CD4-positive, CD25-positive, alpha-beta regulatory T cell (primary cell): ENCODE data around the gene MPIG6B. TPM values are rescaled to one million over a fixed set of nuclear protein-coding genes. Genes with fewer than 3 reads are reported as not detected.
A peak's percentile ranks its signal among the peaks of the same experiment; 100 is the strongest.

Source experiments
- ATAC-seq, 2 donors: fragments of 150-1000 bp; cut with Tn5 transposase; one replicate each; pipeline ENCODE4 v1.10.0; 2021; ENCODE audit warnings: low read depth in 2 of 2, moderate number of reproducible peaks in 2 of 2, moderate library complexity in 1 of 2
- DNase-seq, 3 donors: peaks; one replicate each; pipeline versions ENCODE4 v3.0.0 to v3.0.0-alpha.2; 2012 to 2022; ENCODE audit warnings: mixed read lengths in 1 of 3
- H3K27ac ChIP-seq: one replicate; pipeline ENCODE4 v1.7.0; 2013; ENCODE audit warnings: mild to moderate bottlenecking, low read length; ENCODE audit not compliant: insufficient read depth, poor library complexity, severe bottlenecking
- H3K27me3 ChIP-seq: one replicate; pipeline ENCODE4 v1.7.0; 2013; ENCODE audit warnings: low read length; ENCODE audit not compliant: control insufficient read depth, insufficient read depth
- H3K36me3 ChIP-seq: one replicate; pipeline ENCODE4 v1.7.0; 2013; ENCODE audit warnings: mild to moderate bottlenecking, low read length, moderate library complexity; ENCODE audit not compliant: control insufficient read depth, insufficient read depth
- H3K4me1 ChIP-seq: 2 replicates; pipeline ENCODE4 v1.7.0; 2013; ENCODE audit warnings: mild to moderate bottlenecking, low read length; ENCODE audit not compliant: insufficient read depth, control insufficient read depth, poor library complexity, severe bottlenecking
- H3K4me3 ChIP-seq: one replicate; pipeline ENCODE4 v1.7.0; 2013; ENCODE audit warnings: low read depth, mild to moderate bottlenecking, low read length, moderate library complexity
- H3K9me3 ChIP-seq, 2 experiments: 1 replicate in 1 of 2; 2 replicates in 1 of 2; pipeline ENCODE4 v1.7.0; 2013; ENCODE audit warnings: low read length in 2 of 2, mild to moderate bottlenecking in 1 of 2, moderate library complexity in 1 of 2; ENCODE audit not compliant: control insufficient read depth in 2 of 2
- H3K27ac Mint-ChIP-seq, 3 donors: one replicate each; pipeline ENCODE4 v1.8.0; 2020 to 2022; ENCODE audit warnings: mild to moderate bottlenecking in 3 of 3, mixed read lengths in 3 of 3, moderate library complexity in 2 of 3
- H3K27me3 Mint-ChIP-seq: one replicate; pipeline ENCODE4 v1.8.0; 2022; ENCODE audit warnings: mild to moderate bottlenecking, mixed read lengths
- H3K36me3 Mint-ChIP-seq: one replicate; pipeline ENCODE4 v1.8.0; 2020; ENCODE audit warnings: mixed read lengths
- H3K4me1 Mint-ChIP-seq, 4 donors: one replicate each; pipeline ENCODE4 v1.8.0; 2020 to 2022; ENCODE audit warnings: mixed read lengths in 4 of 4, mild to moderate bottlenecking in 1 of 4
- H3K4me3 Mint-ChIP-seq, 4 donors: one replicate each; pipeline ENCODE4 v1.8.0; 2020 to 2022; ENCODE audit warnings: mild to moderate bottlenecking in 4 of 4, mixed read lengths in 4 of 4, moderate library complexity in 3 of 4
- H3K9me3 Mint-ChIP-seq, 7 donors: one replicate each; pipeline ENCODE4 v1.8.0; 2020 to 2022; ENCODE audit warnings: mixed read lengths in 7 of 7, mild to moderate bottlenecking in 3 of 7, moderate library complexity in 2 of 7
- polyA plus RNA-seq, 4 donors: library from polyadenylated mRNA; unstranded; fragments of 300-500 nt; fragmentation: Illumina TruSeq; gene quantifications; one replicate each; pipeline ENCODE4 v1.2.3, GENCODE V29; 2021
- total RNA-seq: library from RNA; stranded (reverse); gene quantifications from one replicate; pipeline ENCODE4 v1.2.3, GENCODE V29; 2022

The MPIG6B gene
- total and polyA plus RNA-seq, 5 donors from 2014 or later = 0.43 to 10.8 TPM; not detected in 3

GRCh38 chr6:31732029-31732428 lies 8.9 kb downstream of the MPIG6B start:
- Histone ChIP-seq H3K4me1 (peaks cover 53% of the 10 kb centered on the region), H3K36me3 (peaks cover 35% of the 10 kb centered on the region), H3K27me3 (no peaks in the 10 kb centered on the region), H3K4me3 (no peak overlapping the region), H3K27ac (peak overlapping the region; percentile 23), H3K9me3 (no peaks in the 10 kb centered on the region)
- H3K36me3 Mint-ChIP-seq = peaks cover 18% of the 10 kb centered on the region
- no peak for ATAC-seq
- no peaks in the 10 kb centered on the region for H3K27me3 Mint-ChIP-seq
- peaks cover 0 to 78% (median 30%) of the 10 kb centered on the region in 4 donors for H3K4me1 Mint-ChIP-seq
- DNase-seq = no peak
- H3K9me3 Mint-ChIP-seq = no peaks in the 10 kb centered on the region
- H3K27ac Mint-ChIP-seq = peak overlapping the region in 2 of 3 donors; percentile 17 to 31
- H3K4me3 Mint-ChIP-seq = peak overlapping the region; percentile 7 to 88 (median 52)

GRCh38 chr6:31733734-31734133 lies 10.6 kb downstream of the MPIG6B start:
- Histone ChIP-seq H3K4me1 (peaks cover 64% of the 10 kb centered on the region), H3K4me3 (peak overlapping the region; percentile 93)
- peaks cover 12 to 83% (median 46%) of the 10 kb centered on the region in 4 donors for H3K4me1 Mint-ChIP-seq

GRCh38 chr6:31734247-31734820 lies 11.2 kb downstream of the MPIG6B start:
- H3K9me3 Mint-ChIP-seq = no peaks in the 10 kb centered on the region
- no peaks in the 10 kb centered on the region for H3K27me3 Mint-ChIP-seq
- H3K27me3 ChIP-seq = no peaks in the 10 kb centered on the region
- DNase-seq (no peak), ATAC-seq (no peak)
- H3K9me3 ChIP-seq = no peaks in the 10 kb centered on the region
- H3K36me3 Mint-ChIP-seq = peaks cover 18% of the 10 kb centered on the region
- peak overlapping the region; percentile 89 to 95 (median 94) for H3K27ac Mint-ChIP-seq
- peak overlapping the region; percentile 91 for H3K27ac ChIP-seq
- peak overlapping the region; percentile 97 to 99 (median 98) for H3K4me3 Mint-ChIP-seq
- H3K4me1 ChIP-seq = peaks cover 64% of the 10 kb centered on the region
- peaks cover 14 to 85% (median 49%) of the 10 kb centered on the region in 4 donors for H3K4me1 Mint-ChIP-seq
- peak overlapping the region; percentile 93 for H3K4me3 ChIP-seq
- peaks cover 35% of the 10 kb centered on the region for H3K36me3 ChIP-seq

More at GRCh38 chr6:31733734-31734133, 10.6 kb downstream of the MPIG6B start:
- Mint-ChIP-seq H3K27ac (peak overlapping the region; percentile 66 to 89 (median 74)), H3K9me3 (no peaks in the 10 kb centered on the region), H3K36me3 (peaks cover 18% of the 10 kb centered on the region), H3K27me3 (no peaks in the 10 kb centered on the region), H3K4me3 (peak overlapping the region; percentile 97 to 99 (median 98))
- Histone ChIP-seq H3K27me3 (no peaks in the 10 kb centered on the region), H3K27ac (peak overlapping the region; percentile 91), H3K36me3 (peaks cover 35% of the 10 kb centered on the region), H3K9me3 (no peaks in the 10 kb centered on the region)
- ATAC-seq = no peak
- no peak for DNase-seq

GRCh38 chr6:31734821-31735406 lies 11.7 kb downstream of the MPIG6B start:
- peak; percentile 35 to 76 (median 56) for DNase-seq
- peaks cover 18% of the 10 kb centered on the region for H3K36me3 Mint-ChIP-seq
- Histone ChIP-seq H3K4me3 (peak overlapping the region; percentile 93), H3K9me3 (no peaks in the 10 kb centered on the region), H3K36me3 (peaks cover 35% of the 10 kb centered on the region), H3K27ac (peak overlapping the region; percentile 91), H3K4me1 (peaks cover 62% of the 10 kb centered on the region), H3K27me3 (no peaks in the 10 kb centered on the region)
- no peaks in the 10 kb centered on the region for H3K9me3 Mint-ChIP-seq
- peak overlapping the region; percentile 89 to 95 (median 94) for H3K27ac Mint-ChIP-seq
- peak; percentile 52 to 66 for ATAC-seq
- H3K27me3 Mint-ChIP-seq = no peaks in the 10 kb centered on the region
- H3K4me1 Mint-ChIP-seq = peaks cover 18 to 89% (median 53%) of the 10 kb centered on the region in 4 donors
- peak overlapping the region; percentile 97 to 99 (median 98) for H3K4me3 Mint-ChIP-seq

- peaks cover 18% of the 10 kb centered on the region for H3K36me3 Mint-ChIP-seq
- H3K27me3 Mint-ChIP-seq = no peaks in the 10 kb centered on the region
- Histone ChIP-seq H3K27ac (peak within 1 kb of the TSS; percentile 91), H3K4me3 (peak within 1 kb of the TSS; percentile 93), H3K27me3 (no peaks in the 10 kb centered on the region), H3K4me1 (peaks cover 69% of the 10 kb centered on the region), H3K36me3 (peaks cover 28% of the 10 kb centered on the region), H3K9me3 (no peaks in the 10 kb centered on the region)
- ATAC-seq = peak; percentile 4 to 13
- H3K9me3 Mint-ChIP-seq = no peaks in the 10 kb centered on the region
- H3K27ac Mint-ChIP-seq = peak within 1 kb of the TSS; percentile 89 to 95 (median 94)
- H3K4me3 Mint-ChIP-seq = peak within 1 kb of the TSS; percentile 97 to 99 (median 98)
- peak; percentile 46 to 78 (median 71) for DNase-seq
- H3K4me1 Mint-ChIP-seq = peaks cover 18 to 89% (median 50%) of the 10 kb centered on the region in 4 donors
Observed at GRCh38 chr6:31736021-31736767, 13.0 kb downstream of the MPIG6B start, which contains the start of gene CLIC1. CLIC1 (minus strand) TSS chr6:31736530; CDS start chr6:31736300, 230 bp downstream.

GRCh38 chr6:31736768-31737314 lies 13.7 kb downstream of the MPIG6B start:
- Histone ChIP-seq H3K27ac (peak overlapping the region; percentile 91), H3K4me3 (peak overlapping the region; percentile 93), H3K36me3 (peaks cover 22% of the 10 kb centered on the region), H3K9me3 (no peaks in the 10 kb centered on the region), H3K4me1 (peaks cover 69% of the 10 kb centered on the region), H3K27me3 (no peaks in the 10 kb centered on the region)
- H3K4me1 Mint-ChIP-seq = peaks cover 18 to 85% (median 50%) of the 10 kb centered on the region in 4 donors
- H3K4me3 Mint-ChIP-seq = peak overlapping the region; percentile 97 to 99 (median 98)
- H3K36me3 Mint-ChIP-seq = peaks cover 14% of the 10 kb centered on the region
- DNase-seq = no peak
- H3K27ac Mint-ChIP-seq = peak overlapping the region; percentile 89 to 95 (median 94)
- no peaks in the 10 kb centered on the region for H3K27me3 Mint-ChIP-seq
- no peaks in the 10 kb centered on the region for H3K9me3 Mint-ChIP-seq
- ATAC-seq = no peak

GRCh38 chr6:31737315-31737990 lies 14.3 kb downstream of the MPIG6B start:
- peaks cover 9% of the 10 kb centered on the region for H3K36me3 Mint-ChIP-seq
- H3K36me3 ChIP-seq = peaks cover 18% of the 10 kb centered on the region
- H3K4me3 ChIP-seq = peak overlapping the region; percentile 93

More at GRCh38 chr6:31737315-31737990, 14.3 kb downstream of the MPIG6B start:
- Mint-ChIP-seq H3K4me3 (peak overlapping the region; percentile 97 to 99 (median 98)), H3K9me3 (no peaks in the 10 kb centered on the region), H3K27ac (peak overlapping the region; percentile 89 to 95 (median 94)), H3K27me3 (no peaks in the 10 kb centered on the region), H3K4me1 (peaks cover 18 to 81% (median 49%) of the 10 kb centered on the region in 4 donors)
- Histone ChIP-seq H3K9me3 (no peaks in the 10 kb centered on the region), H3K4me1 (peaks cover 69% of the 10 kb centered on the region), H3K27ac (peak overlapping the region; percentile 91), H3K27me3 (no peaks in the 10 kb centered on the region)
- DNase-seq (no peak), ATAC-seq (no peak)
